Measurements from ENCODE around the gene FLAD1. TPM values are rescaled to one million over a fixed set of nuclear protein-coding genes. Genes with fewer than 3 reads are reported as not detected.

The FLAD1 gene
- total and polyA plus RNA-seq, 2 of the 8 experiments (the other 6 are each of a cell fraction or from before 2014, with no cell fraction given): 104 to 143 TPM

- no peak for TF ChIP-seq RAD21 (IDR thresholded peaks at IDR 0.05 in 1 of 2, conservative IDR thresholded peaks at IDR 0.05 in 1 of 2; ENCODE audit: low read depth in 2 of 2, low read length in 2 of 2)
- TF ChIP-seq SRF (IDR thresholded peaks at IDR 0.05; ENCODE audit: low read depth, low read length): no peak
- TF ChIP-seq RNF2 (IDR thresholded peaks at IDR 0.05; ENCODE audit: borderline replicate concordance, low read depth, low read length, missing control alignments, poor library complexity, severe bottlenecking): no peak
- TF ChIP-seq BRCA1 (IDR thresholded peaks at IDR 0.05; ENCODE audit: low read depth, low read length): no peak
- peak; percentile 54 for TF ChIP-seq TAF7 (optimal IDR thresholded peaks at IDR 0.05; ENCODE audit: borderline replicate concordance, low read depth, low read length)
- 0 out of 4 replicates have a peak, but pooled peaks of 1 of the 3 experiments have one; percentile 4 for TF ChIP-seq CTCF (IDR thresholded peaks at IDR 0.05; ENCODE audit: control extremely low read depth in 1 of 3, insufficient read depth in 1 of 3, low read depth in 1 of 3, low read length in 3 of 3)
- peak; percentile 52 for TF ChIP-seq ASH2L (IDR thresholded peaks at IDR 0.05; ENCODE audit: low read length)
- TF ChIP-seq SP4 (IDR thresholded peaks at IDR 0.05; ENCODE audit: low read length): no peak; the same call in 1 of the 2 replicates
- TF ChIP-seq CHD1 (IDR thresholded peaks at IDR 0.05; ENCODE audit: low read depth, low read length): no peak
- no peak for TF ChIP-seq GTF2F1 (IDR thresholded peaks at IDR 0.05; ENCODE audit: borderline replicate concordance, low read depth, low read length)
- no peak for TF ChIP-seq RXRA (IDR thresholded peaks at IDR 0.05; ENCODE audit: insufficient read depth, low read depth, low read length)
- TF ChIP-seq MAX (IDR thresholded peaks at IDR 0.05): peak; percentile 99
These were observed 16.6 kb downstream of the FLAD1 start (continued) for GRCh38 chr1:154999571-155000410.

Data from H1 (cell line).